CD4-positive, CD25-positive, alpha-beta regulatory T cell (primary cell): ENCODE measurements around the gene ARL14. TPM values are rescaled to one million over a fixed set of nuclear protein-coding genes. Genes with fewer than 3 reads are reported as not detected.

Experiments
- ATAC-seq, 2 donors: fragments of 150-1000 bp; cut with Tn5 transposase; one replicate each; pipeline ENCODE4 v1.10.0; 2021; ENCODE audit warnings: low read depth in 2 of 2, moderate number of reproducible peaks in 2 of 2, moderate library complexity in 1 of 2
- DNase-seq, 3 donors: peaks; one replicate each; pipeline versions ENCODE4 v3.0.0 to v3.0.0-alpha.2; 2012 to 2022; ENCODE audit warnings: mixed read lengths in 1 of 3
- H3K27ac ChIP-seq: one replicate; pipeline ENCODE4 v1.7.0; 2013; ENCODE audit warnings: mild to moderate bottlenecking, low read length; ENCODE audit not compliant: insufficient read depth, poor library complexity, severe bottlenecking
- H3K27me3 ChIP-seq: one replicate; pipeline ENCODE4 v1.7.0; 2013; ENCODE audit warnings: low read length; ENCODE audit not compliant: control insufficient read depth, insufficient read depth
- H3K36me3 ChIP-seq: one replicate; pipeline ENCODE4 v1.7.0; 2013; ENCODE audit warnings: mild to moderate bottlenecking, low read length, moderate library complexity; ENCODE audit not compliant: control insufficient read depth, insufficient read depth
- H3K4me1 ChIP-seq: 2 replicates; pipeline ENCODE4 v1.7.0; 2013; ENCODE audit warnings: mild to moderate bottlenecking, low read length; ENCODE audit not compliant: insufficient read depth, control insufficient read depth, poor library complexity, severe bottlenecking
- H3K4me3 ChIP-seq: one replicate; pipeline ENCODE4 v1.7.0; 2013; ENCODE audit warnings: low read depth, mild to moderate bottlenecking, low read length, moderate library complexity
- H3K9me3 ChIP-seq, 2 experiments: 1 replicate in 1 of 2; 2 replicates in 1 of 2; pipeline ENCODE4 v1.7.0; 2013; ENCODE audit warnings: low read length in 2 of 2, mild to moderate bottlenecking in 1 of 2, moderate library complexity in 1 of 2; ENCODE audit not compliant: control insufficient read depth in 2 of 2
- H3K27ac Mint-ChIP-seq, 3 donors: one replicate each; pipeline ENCODE4 v1.8.0; 2020 to 2022; ENCODE audit warnings: mild to moderate bottlenecking in 3 of 3, mixed read lengths in 3 of 3, moderate library complexity in 2 of 3
- H3K27me3 Mint-ChIP-seq: one replicate; pipeline ENCODE4 v1.8.0; 2022; ENCODE audit warnings: mild to moderate bottlenecking, mixed read lengths
- H3K36me3 Mint-ChIP-seq: one replicate; pipeline ENCODE4 v1.8.0; 2020; ENCODE audit warnings: mixed read lengths
- H3K4me1 Mint-ChIP-seq, 4 donors: one replicate each; pipeline ENCODE4 v1.8.0; 2020 to 2022; ENCODE audit warnings: mixed read lengths in 4 of 4, mild to moderate bottlenecking in 1 of 4
- H3K4me3 Mint-ChIP-seq, 4 donors: one replicate each; pipeline ENCODE4 v1.8.0; 2020 to 2022; ENCODE audit warnings: mild to moderate bottlenecking in 4 of 4, mixed read lengths in 4 of 4, moderate library complexity in 3 of 4
- H3K9me3 Mint-ChIP-seq, 7 donors: one replicate each; pipeline ENCODE4 v1.8.0; 2020 to 2022; ENCODE audit warnings: mixed read lengths in 7 of 7, mild to moderate bottlenecking in 3 of 7, moderate library complexity in 2 of 7
- polyA plus RNA-seq, 4 donors: library from polyadenylated mRNA; unstranded; fragments of 300-500 nt; fragmentation: Illumina TruSeq; gene quantifications; one replicate each; pipeline ENCODE4 v1.2.3, GENCODE V29; 2021
- total RNA-seq: library from RNA; stranded (reverse); gene quantifications from one replicate; pipeline ENCODE4 v1.2.3, GENCODE V29; 2022

Gene ARL14
- total and polyA plus RNA-seq, 5 donors from 2014 or later, result not detected

DNA sequence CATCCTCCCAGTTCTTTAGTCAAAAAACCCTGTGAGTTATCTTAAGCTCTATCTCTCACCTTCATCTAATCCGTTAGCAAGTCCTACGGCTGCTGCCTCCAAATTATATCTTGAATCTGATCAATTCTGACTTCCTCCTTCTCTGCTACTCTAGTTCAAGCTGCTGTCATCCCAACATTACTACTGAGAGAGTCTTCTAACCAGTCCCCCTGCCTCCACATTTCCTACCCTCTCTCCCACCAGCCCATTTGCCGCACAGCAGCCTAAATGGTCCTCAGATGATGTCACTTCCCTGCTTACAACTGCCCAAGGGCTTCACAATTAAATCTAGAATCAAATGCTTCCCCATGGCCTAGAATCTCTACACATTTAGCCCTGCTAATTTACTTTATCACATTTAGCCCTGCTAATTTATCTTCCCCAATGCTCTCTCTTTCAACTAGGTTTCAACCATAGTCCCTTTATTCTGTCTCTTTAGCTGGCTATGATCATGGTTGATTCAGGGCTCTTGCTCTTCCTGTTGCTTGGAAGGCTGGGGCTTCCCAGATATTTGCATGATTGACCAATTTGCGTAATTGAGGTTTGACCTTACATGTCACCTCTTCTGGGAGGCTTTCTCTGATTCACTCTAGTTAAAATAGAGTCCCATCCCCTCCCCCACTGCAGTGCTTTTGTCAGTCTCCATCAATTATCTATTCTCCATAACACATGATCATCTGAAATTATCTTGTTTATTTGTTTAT lies 11.0 kb upstream of the ARL14 start:
- H3K27ac Mint-ChIP-seq, result peak overlapping the region in 1 of 3 donors; percentile 1
- ATAC-seq (no peak), DNase-seq (no peak)
- peaks cover 0 to 8% (median 3%) of the 10 kb centered on the region in 4 donors for H3K4me1 Mint-ChIP-seq
- Histone ChIP-seq H3K27me3 (no peaks in the 10 kb centered on the region), H3K27ac (no peak overlapping the region), H3K4me1 (no peaks in the 10 kb centered on the region), H3K4me3 (no peak overlapping the region), H3K9me3 (no peaks in the 10 kb centered on the region), H3K36me3 (no peaks in the 10 kb centered on the region)
- H3K36me3 Mint-ChIP-seq, result no peaks in the 10 kb centered on the region
- H3K4me3 Mint-ChIP-seq, result no peak overlapping the region
- peaks cover 10% of the 10 kb centered on the region for H3K27me3 Mint-ChIP-seq
- peaks cover 0 to 1% (median 0%) of the 10 kb centered on the region in 7 donors for H3K9me3 Mint-ChIP-seq

DNA sequence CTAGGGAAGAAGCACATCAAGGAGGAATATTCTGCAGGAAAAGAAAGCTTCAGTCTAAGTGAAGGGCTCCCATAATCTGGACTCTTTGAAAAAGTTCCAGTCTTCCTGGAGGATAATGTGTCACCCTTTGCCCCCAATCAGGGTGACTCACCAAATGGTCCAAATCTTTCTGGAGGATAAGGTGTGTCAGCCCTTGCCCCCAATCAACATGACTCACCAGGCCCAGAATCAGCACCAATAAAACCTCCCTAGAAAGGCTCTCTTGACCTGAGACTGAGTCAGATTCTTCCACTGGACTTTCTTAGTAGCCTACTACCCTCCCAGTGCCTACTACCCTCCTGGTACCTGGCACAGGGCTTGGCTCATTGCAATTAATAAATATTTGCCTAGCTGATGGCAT lies 9.5 kb upstream of the ARL14 start:
- Mint-ChIP-seq H3K36me3 (no peaks in the 10 kb centered on the region), H3K4me1 (peaks cover 0 to 8% (median 3%) of the 10 kb centered on the region in 4 donors), H3K4me3 (no peak overlapping the region), H3K27me3 (peaks cover 10% of the 10 kb centered on the region), H3K9me3 (peaks cover 0 to 1% (median 0%) of the 10 kb centered on the region in 7 donors), H3K27ac (no peak overlapping the region)
- DNase-seq (no peak), ATAC-seq (no peak)
- H3K27ac ChIP-seq, result no peak overlapping the region
- no peaks in the 10 kb centered on the region for H3K4me1 ChIP-seq
- H3K9me3 ChIP-seq, result no peaks in the 10 kb centered on the region
- H3K36me3 ChIP-seq, result no peaks in the 10 kb centered on the region
- H3K27me3 ChIP-seq, result peaks cover 3% of the 10 kb centered on the region
- no peak overlapping the region for H3K4me3 ChIP-seq

DNA sequence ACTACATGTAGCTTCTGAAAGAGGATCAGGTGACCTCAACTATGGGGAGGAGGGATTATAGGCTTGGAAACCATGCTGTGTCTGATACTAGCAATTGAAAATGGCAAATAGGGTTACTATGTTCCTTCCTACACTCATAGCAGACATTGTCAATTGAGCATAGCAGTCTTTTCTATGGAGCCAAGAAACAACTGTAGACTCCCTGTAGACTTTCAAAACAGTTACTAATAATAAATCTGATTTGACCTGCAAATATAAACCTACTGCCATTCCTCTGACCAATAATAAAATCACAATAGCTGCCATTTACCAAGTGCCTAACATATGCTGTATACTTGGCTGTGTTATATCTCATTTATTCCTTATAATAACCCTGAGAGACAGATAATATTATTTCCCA lies 8.5 kb upstream of the ARL14 start:
- peaks cover 0 to 1% (median 0%) of the 10 kb centered on the region in 7 donors for H3K9me3 Mint-ChIP-seq

DNA sequence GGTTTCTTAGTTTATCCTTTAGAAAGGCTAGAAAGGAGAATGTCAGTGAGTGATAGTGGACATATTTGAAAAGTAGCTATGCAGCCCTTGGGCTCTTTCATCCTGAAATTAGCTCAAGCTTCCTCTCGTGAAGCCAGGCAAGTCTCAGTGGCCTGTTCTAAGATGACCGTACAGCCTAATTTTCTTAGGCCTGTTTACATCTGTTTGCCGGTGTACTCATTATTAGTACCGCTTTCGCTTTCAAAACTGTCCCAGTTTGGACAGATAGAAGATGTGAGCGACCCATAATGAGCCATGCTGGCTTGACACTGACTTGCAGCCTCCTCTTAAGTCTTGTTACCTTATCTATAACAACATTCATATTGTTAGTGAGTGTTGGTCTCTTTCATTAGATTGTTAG lies 5.7 kb upstream of the ARL14 start:
- ATAC-seq, result no peak

More for the DNA sequence above, 8.5 kb upstream of the ARL14 start:
- Histone ChIP-seq H3K4me1 (no peaks in the 10 kb centered on the region), H3K27ac (no peak overlapping the region), H3K36me3 (no peaks in the 10 kb centered on the region), H3K4me3 (no peak overlapping the region), H3K27me3 (peaks cover 3% of the 10 kb centered on the region), H3K9me3 (no peaks in the 10 kb centered on the region)
- no peak overlapping the region for H3K27ac Mint-ChIP-seq
- H3K4me3 Mint-ChIP-seq, result no peak overlapping the region
- peaks cover 10% of the 10 kb centered on the region for H3K27me3 Mint-ChIP-seq
- H3K4me1 Mint-ChIP-seq, result peaks cover 0 to 8% (median 3%) of the 10 kb centered on the region in 4 donors
- no peak for DNase-seq
- no peak for ATAC-seq
- H3K36me3 Mint-ChIP-seq, result no peaks in the 10 kb centered on the region

DNA sequence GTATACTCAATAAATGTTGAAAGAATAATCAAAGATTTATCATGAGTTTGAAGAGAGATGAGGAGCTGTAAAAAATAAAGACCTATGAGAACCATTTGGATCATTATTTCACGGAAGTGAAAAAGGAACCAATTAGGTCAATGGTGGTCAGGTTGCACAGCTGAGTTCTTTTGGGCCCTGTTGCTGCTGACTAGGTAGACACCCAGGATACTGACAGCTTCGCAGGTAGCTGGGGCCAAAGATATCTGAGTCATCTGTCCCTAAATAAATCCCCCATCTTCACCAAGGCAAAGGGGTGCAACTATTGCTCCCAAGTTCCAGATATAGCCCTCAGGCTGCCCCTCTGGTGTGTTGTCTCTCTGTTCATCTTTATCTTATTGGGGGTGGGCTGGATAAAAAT lies 5.0 kb upstream of the ARL14 start:
- H3K27me3 Mint-ChIP-seq, result peaks cover 12% of the 10 kb centered on the region
- H3K4me3 ChIP-seq, result no peak overlapping the region
- H3K9me3 Mint-ChIP-seq, result peaks cover 0 to 1% (median 0%) of the 10 kb centered on the region in 7 donors
- ATAC-seq (no peak), DNase-seq (no peak)
- H3K27me3 ChIP-seq, result peaks cover 3% of the 10 kb centered on the region
- no peaks in the 10 kb centered on the region for H3K36me3 ChIP-seq
- H3K36me3 Mint-ChIP-seq, result no peaks in the 10 kb centered on the region
- H3K9me3 ChIP-seq, result no peaks in the 10 kb centered on the region
- H3K27ac Mint-ChIP-seq, result no peak overlapping the region
- H3K27ac ChIP-seq, result no peak overlapping the region
- H3K4me1 Mint-ChIP-seq, result no peaks in the 10 kb centered on the region
- no peak overlapping the region for H3K4me3 Mint-ChIP-seq
- H3K4me1 ChIP-seq, result no peaks in the 10 kb centered on the region

More for the DNA sequence above, 5.7 kb upstream of the ARL14 start:
- Histone ChIP-seq H3K9me3 (no peaks in the 10 kb centered on the region), H3K27ac (no peak overlapping the region), H3K4me1 (no peaks in the 10 kb centered on the region), H3K27me3 (peaks cover 3% of the 10 kb centered on the region), H3K36me3 (no peaks in the 10 kb centered on the region), H3K4me3 (no peak overlapping the region)
- Mint-ChIP-seq H3K27ac (no peak overlapping the region), H3K36me3 (no peaks in the 10 kb centered on the region), H3K9me3 (peaks cover 0 to 1% (median 0%) of the 10 kb centered on the region in 7 donors), H3K4me1 (no peaks in the 10 kb centered on the region), H3K27me3 (peaks cover 12% of the 10 kb centered on the region), H3K4me3 (no peak overlapping the region)
- DNase-seq, result no peak

DNA sequence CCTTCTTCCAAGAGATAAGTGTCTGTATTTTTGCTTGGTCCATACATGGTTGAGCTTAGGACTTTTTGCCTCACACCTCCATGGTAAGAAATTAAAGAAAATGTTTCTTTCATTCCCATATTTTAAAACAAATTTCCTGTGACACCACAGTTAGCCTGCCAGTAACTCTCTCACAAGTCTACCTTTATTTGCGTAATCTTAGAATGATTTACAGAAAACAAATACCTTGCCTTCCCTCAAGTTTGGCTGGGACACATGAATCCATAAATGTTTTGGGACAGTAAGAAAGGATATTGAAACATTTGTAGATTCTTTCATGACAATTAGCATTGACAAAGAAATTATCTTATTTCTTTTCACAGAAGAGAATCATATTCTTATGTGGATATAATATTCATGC lies 3.8 kb upstream of the ARL14 start:
- H3K36me3 Mint-ChIP-seq, result no peaks in the 10 kb centered on the region
- ATAC-seq (no peak), DNase-seq (no peak)
- no peak overlapping the region for H3K27ac ChIP-seq
- H3K36me3 ChIP-seq, result no peaks in the 10 kb centered on the region
- no peaks in the 10 kb centered on the region for H3K4me1 Mint-ChIP-seq
- H3K27me3 ChIP-seq, result peaks cover 3% of the 10 kb centered on the region
- H3K4me3 ChIP-seq, result no peak overlapping the region
- H3K9me3 ChIP-seq, result no peaks in the 10 kb centered on the region
- H3K27ac Mint-ChIP-seq, result no peak overlapping the region
- H3K27me3 Mint-ChIP-seq, result peaks cover 12% of the 10 kb centered on the region
- no peaks in the 10 kb centered on the region for H3K4me1 ChIP-seq
- no peak overlapping the region for H3K4me3 Mint-ChIP-seq
- H3K9me3 Mint-ChIP-seq, result peaks cover 0 to 1% (median 0%) of the 10 kb centered on the region in 7 donors

DNA sequence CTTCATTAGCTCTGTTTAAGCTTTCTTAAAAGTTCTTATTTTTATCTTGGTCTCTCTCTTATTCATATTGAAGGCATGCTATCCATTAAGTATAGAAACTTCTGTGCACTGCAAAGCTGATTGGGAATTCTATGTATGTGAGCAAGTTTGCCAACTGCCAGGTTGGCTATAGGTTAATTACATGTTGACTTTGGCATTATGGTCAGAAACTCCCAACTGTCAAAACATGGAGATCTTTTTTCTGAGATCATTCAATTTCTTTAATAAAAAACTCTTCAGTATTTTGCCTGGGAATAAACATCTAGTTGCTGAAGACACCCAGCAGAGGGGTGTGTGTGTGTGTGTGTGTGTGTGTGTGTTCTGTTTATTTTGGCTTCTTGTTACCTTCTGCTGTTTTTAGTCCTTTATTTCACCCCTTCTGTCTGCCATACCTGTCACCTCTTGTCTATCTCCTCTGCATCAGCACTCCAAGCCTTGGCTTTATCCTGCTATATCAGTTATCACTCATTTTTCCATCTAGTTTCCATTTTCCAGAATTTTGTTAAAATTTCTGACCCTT lies 1.3 kb upstream of the ARL14 start:
- Mint-ChIP-seq H3K27me3 (peaks cover 8% of the 10 kb centered on the region), H3K27ac (no peak overlapping the region), H3K9me3 (peaks cover 0 to 1% (median 0%) of the 10 kb centered on the region in 7 donors), H3K4me1 (no peaks in the 10 kb centered on the region), H3K36me3 (no peaks in the 10 kb centered on the region), H3K4me3 (no peak overlapping the region)
- ATAC-seq, result no peak
- H3K4me3 ChIP-seq, result no peak overlapping the region
- no peak overlapping the region for H3K27ac ChIP-seq
- no peak for DNase-seq
- no peaks in the 10 kb centered on the region for H3K4me1 ChIP-seq
- peaks cover 3% of the 10 kb centered on the region for H3K27me3 ChIP-seq
- no peaks in the 10 kb centered on the region for H3K9me3 ChIP-seq
- no peaks in the 10 kb centered on the region for H3K36me3 ChIP-seq

DNA sequence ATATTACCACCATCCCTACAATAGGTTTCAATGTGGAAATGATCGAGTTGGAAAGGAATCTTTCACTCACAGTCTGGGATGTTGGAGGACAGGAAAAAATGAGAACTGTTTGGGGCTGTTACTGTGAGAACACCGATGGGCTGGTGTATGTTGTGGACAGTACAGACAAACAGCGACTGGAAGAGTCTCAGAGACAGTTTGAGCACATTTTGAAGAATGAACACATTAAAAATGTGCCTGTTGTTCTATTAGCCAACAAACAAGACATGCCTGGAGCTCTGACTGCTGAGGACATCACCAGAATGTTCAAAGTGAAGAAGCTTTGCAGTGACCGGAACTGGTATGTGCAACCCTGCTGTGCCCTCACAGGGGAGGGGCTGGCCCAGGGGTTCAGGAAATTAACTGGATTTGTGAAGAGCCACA lies 510 bp downstream of the ARL14 start:
- no peak overlapping the region for H3K27ac ChIP-seq
- H3K9me3 ChIP-seq, result no peaks in the 10 kb centered on the region
- Mint-ChIP-seq H3K27me3 (peaks cover 7% of the 10 kb centered on the region), H3K9me3 (no peaks in the 10 kb centered on the region), H3K27ac (no peak overlapping the region), H3K4me1 (no peaks in the 10 kb centered on the region), H3K4me3 (no peak overlapping the region), H3K36me3 (no peaks in the 10 kb centered on the region)
- no peak for ATAC-seq
- H3K27me3 ChIP-seq, result no peaks in the 10 kb centered on the region
- H3K4me1 ChIP-seq, result no peaks in the 10 kb centered on the region
- no peaks in the 10 kb centered on the region for H3K36me3 ChIP-seq
- DNase-seq, result no peak
- H3K4me3 ChIP-seq, result no peak overlapping the region
